K562 (cell line): Measurements from ENCODE around the gene MRGPRX4.

Source experiments
- BRF1 ChIP-seq: IDR thresholded peaks from 3 replicates; pipeline ENCODE4 v1.6.1; 2011; ENCODE audit warnings: borderline replicate concordance, mild to moderate bottlenecking; ENCODE audit not compliant: insufficient read length; ENCODE audit errors: extremely low read depth
- CREBBP ChIP-seq: IDR thresholded peaks from one replicate; pipeline ENCODE4 v1.6.1; 2012; ENCODE audit warnings: low read depth, mild to moderate bottlenecking, control low read depth, inconsistent platforms, low read length
- EP300 ChIP-seq: IDR thresholded peaks from 2 replicates; pipeline ENCODE4 v1.6.1; 2012; ENCODE audit warnings: low read length, improper control_type of control experiment
- HLTF ChIP-seq: fragments of 450-650 bp; IDR thresholded peaks from 2 replicates; pipeline ENCODE4 v1.6.1; 2016
- POLR2AphosphoS5 ChIP-seq: IDR thresholded peaks from 2 replicates; pipeline ENCODE4 v1.6.1; 2011; ENCODE audit warnings: mild to moderate bottlenecking, low read depth, low read length, moderate library complexity; ENCODE audit not compliant: control insufficient read depth, insufficient read depth
- RFX5 ChIP-seq: IDR thresholded peaks from 2 replicates; pipeline ENCODE4 v1.6.1; 2011; ENCODE audit warnings: low read depth, mild to moderate bottlenecking, improper control_type of control experiment, low read length
- ZNF263 ChIP-seq: sonication (generic); formaldehyde crosslinking; IDR thresholded peaks from 2 replicates; pipeline ENCODE4 v1.8.0; 2022; ENCODE audit warnings: mild to moderate bottlenecking, missing genetic modification reagents, borderline replicate concordance
- ZNF778 ChIP-seq: fragments of 450-650 bp; formaldehyde crosslinking; IDR thresholded peaks from 2 replicates; pipeline ENCODE4 v1.4.0; 2020; ENCODE audit warnings: mild to moderate bottlenecking, moderate library complexity

GRCh38 chr11:18135308-18135707, 37.3 kb upstream of the MRGPRX4 start:
- no peak for TF ChIP-seq BRF1
- TF ChIP-seq CREBBP: no peak
- TF ChIP-seq EP300: no peak
- no peak for TF ChIP-seq ZNF263 (CRISPR knock-in tag)
- TF ChIP-seq POLR2AphosphoS5: no peak
- TF ChIP-seq ZNF778: no peak
- no peak for TF ChIP-seq HLTF
- no peak for TF ChIP-seq RFX5
